GM18951 (cell line): ENCODE measurements around the gene TIMP1.
"Not testable (repeated sequence)": the region's sequence is repeated elsewhere in the genome, so short reads cannot be mapped to it uniquely, and the experiment has no call there.

ENCODE experiments used
- POLR2A ChIP-seq: IDR thresholded peaks from 4 replicates; pipeline ENCODE4 v1.6.1; 2011; ENCODE audit warnings: mild to moderate bottlenecking; ENCODE audit not compliant: insufficient read length, insufficient read depth; ENCODE audit errors: extremely low read depth
- in situ Hi-C: fragments of 300-500 bp; cut with MboI; formaldehyde crosslinking; loops from one replicate; pipeline ENCODE4 v1.12.0; 2022; ENCODE audit warnings: low sequenced_read_pairs, mixed read lengths, inconsistent platforms; ENCODE audit not compliant: unreplicated experiment

Gene TIMP1

GRCh38 chrX:47578692-47579091 lies 3.5 kb upstream of the TIMP1 start:
- in situ Hi-C loops, result no loop called here
- no peak for TF ChIP-seq POLR2A

- no peak for TF ChIP-seq POLR2A
- in situ Hi-C loops, result no loop called here
Measured at GRCh38 chrX:47579537-47579936, 2.7 kb upstream of the TIMP1 start.

- TF ChIP-seq POLR2A, result no peak
- in situ Hi-C loops, result no loop called here
Measured at GRCh38 chrX:47583240-47583861, 1.1 kb downstream of the TIMP1 start.

GRCh38 chrX:47584714-47585113 lies 2.5 kb downstream of the TIMP1 start:
- TF ChIP-seq POLR2A, result no peak
- in situ Hi-C loops, result no loop called here

GRCh38 chrX:47585273-47585672 lies 3.0 kb downstream of the TIMP1 start:
- in situ Hi-C loops, result no loop called here
- no peak for TF ChIP-seq POLR2A

GRCh38 chrX:47586043-47586787 lies 4.0 kb downstream of the TIMP1 start:
- no peak for TF ChIP-seq POLR2A
- in situ Hi-C loops, result no loop called here

GRCh38 chrX:47587091-47587891 lies 5.1 kb downstream of the TIMP1 start:
- in situ Hi-C loops, result no loop called here
- TF ChIP-seq POLR2A, result no peak

- TF ChIP-seq POLR2A, result no peak
- in situ Hi-C loops, result no loop called here
Measured at GRCh38 chrX:47587906-47588735, 5.9 kb downstream of the TIMP1 start.

GRCh38 chrX:47590984-47591383 lies 8.7 kb downstream of the TIMP1 start:
- in situ Hi-C loops, result no loop called here
- TF ChIP-seq POLR2A, result no peak

- no peak for TF ChIP-seq POLR2A
- in situ Hi-C loops, result no loop called here
Measured at GRCh38 chrX:47593522-47593921, 11.3 kb downstream of the TIMP1 start.

GRCh38 chrX:47595716-47596251 lies 13.5 kb downstream of the TIMP1 start:
- in situ Hi-C loops, result no loop called here
- TF ChIP-seq POLR2A, result no peak

GRCh38 chrX:47596256-47596655 lies 14.0 kb downstream of the TIMP1 start:
- in situ Hi-C loops, result no loop called here
- TF ChIP-seq POLR2A, result no peak

- TF ChIP-seq POLR2A, result no peak
- in situ Hi-C loops, result no loop called here
Measured at GRCh38 chrX:47597222-47597621, 15.0 kb downstream of the TIMP1 start.

GRCh38 chrX:47603125-47603524 lies 20.9 kb downstream of the TIMP1 start:
- in situ Hi-C loops, result not testable (repeated sequence)
